DLD1 (cell line): Measurements from ENCODE around the gene BCL2L12.
"Not testable (repeated sequence)": the region's sequence is repeated elsewhere in the genome, so short reads cannot be mapped to it uniquely, and the experiment has no call there.

Experiments
- in situ Hi-C: cut with HindIII; loops from 2 replicates; pipeline ENCODE4 v1.10.0; 2017; ENCODE audit warnings: low sequenced_read_pairs

Gene BCL2L12

GRCh38 chr19:49704888-49705642 is 39.3 kb downstream of the BCL2L12 start:
- in situ Hi-C loops = no loop called here

GRCh38 chr19:49705919-49706318 is 40.2 kb downstream of the BCL2L12 start:
- in situ Hi-C loops = no loop called here

- in situ Hi-C loops = no loop called here
Observed at GRCh38 chr19:49710372-49710951, 44.7 kb downstream of the BCL2L12 start.

- in situ Hi-C loops = no loop called here
Observed at GRCh38 chr19:49712397-49712859, 46.7 kb downstream of the BCL2L12 start.

GRCh38 chr19:49713236-49713845 is 47.6 kb downstream of the BCL2L12 start:
- in situ Hi-C loops = no loop called here

- in situ Hi-C loops = no loop called here
Observed at GRCh38 chr19:49716154-49716553, 50.4 kb downstream of the BCL2L12 start.

GRCh38 chr19:49718511-49718910 is 52.8 kb downstream of the BCL2L12 start:
- in situ Hi-C loops = no loop called here

- in situ Hi-C loops = no loop called here
Observed at GRCh38 chr19:49718991-49719390, 53.3 kb downstream of the BCL2L12 start.

- in situ Hi-C loops = not testable (repeated sequence)
Observed at GRCh38 chr19:49719420-49719819, 53.7 kb downstream of the BCL2L12 start.
